HG03558 (cell line): Measurements from ENCODE around the gene CST1.
"Not testable (repeated sequence)": the region's sequence is repeated elsewhere in the genome, so short reads cannot be mapped to it uniquely, and the experiment has no call there.

ENCODE experiments used
- ATAC-seq: cut with Tn5 transposase; IDR thresholded peaks from one replicate; pipeline ENCODE4 v1.9.1; 2021; ENCODE audit warnings: moderate number of reproducible peaks; ENCODE audit not compliant: unreplicated experiment; ENCODE audit errors: extremely low read depth

CST1 gene

GRCh38 chr20:23750786-23751185 is at the start of gene CST1:
CST1 (minus strand) TSS chr20:23750935; CDS start chr20:23750866, 69 bp downstream.
- ATAC-seq, result not testable (repeated sequence)

- ATAC-seq, result peak; percentile 52
Observed at GRCh38 chr20:23799216-23799847, 48.6 kb upstream of the CST1 start.

- ATAC-seq, result no peak
Observed at GRCh38 chr20:23795526-23795925, 44.8 kb upstream of the CST1 start.

GRCh38 chr20:23794841-23795240 is 44.1 kb upstream of the CST1 start:
- no peak for ATAC-seq

- ATAC-seq, result no peak
Observed at GRCh38 chr20:23794065-23794464, 43.3 kb upstream of the CST1 start.

- no peak for ATAC-seq
Observed at GRCh38 chr20:23783447-23783846, 32.7 kb upstream of the CST1 start.

GRCh38 chr20:23782366-23782983 is 31.7 kb upstream of the CST1 start:
- no peak for ATAC-seq

GRCh38 chr20:23778676-23779075 is 27.9 kb upstream of the CST1 start:
- ATAC-seq, result not testable (repeated sequence)

GRCh38 chr20:23777380-23777779 is 26.6 kb upstream of the CST1 start:
- not testable (repeated sequence) for ATAC-seq

GRCh38 chr20:23776067-23776771 is 25.5 kb upstream of the CST1 start:
- ATAC-seq, result no peak

- ATAC-seq, result no peak
Observed at GRCh38 chr20:23774081-23774480, 23.3 kb upstream of the CST1 start.

GRCh38 chr20:23773579-23773978 is 22.8 kb upstream of the CST1 start:
- no peak for ATAC-seq

- no peak for ATAC-seq
Observed at GRCh38 chr20:23773127-23773526, 22.4 kb upstream of the CST1 start.

GRCh38 chr20:23772074-23772473 is 21.3 kb upstream of the CST1 start:
- no peak for ATAC-seq

GRCh38 chr20:23770384-23770783 is 19.6 kb upstream of the CST1 start:
- no peak for ATAC-seq

- ATAC-seq, result not testable (repeated sequence)
Observed at GRCh38 chr20:23768520-23768919, 17.8 kb upstream of the CST1 start.

GRCh38 chr20:23766531-23766930 is 15.8 kb upstream of the CST1 start:
- no peak for ATAC-seq

- no peak for ATAC-seq
Observed at GRCh38 chr20:23765578-23765977, 14.8 kb upstream of the CST1 start.

GRCh38 chr20:23764630-23765029 is 13.9 kb upstream of the CST1 start:
- ATAC-seq, result not testable (repeated sequence)

- ATAC-seq, result no peak
Observed at GRCh38 chr20:23763345-23763744, 12.6 kb upstream of the CST1 start.

- ATAC-seq, result no peak
Observed at GRCh38 chr20:23759306-23759940, 8.7 kb upstream of the CST1 start.
